ENCODE data around the gene TSPAN32. TPM values are rescaled to one million over a fixed set of nuclear protein-coding genes. Genes with fewer than 3 reads are reported as not detected.

TSPAN32 gene
- total RNA-seq, 1 experiment from 2014 or later = not detected

GRCh38 chr11:2299773-2300172, 2.0 kb upstream of the TSPAN32 start (continued):
- TF ChIP-seq ZBTB33 (IDR thresholded peaks at IDR 0.05; ENCODE audit: extremely low read depth, insufficient replicate concordance, low read length) (no peak), SRF (IDR thresholded peaks at IDR 0.05; ENCODE audit: low read depth) (no peak), JUND (IDR thresholded peaks at IDR 0.05) (no peak), CEBPB (IDR thresholded peaks at IDR 0.05; ENCODE audit: low read depth) (no peak), CBX3 (IDR thresholded peaks at IDR 0.05; ENCODE audit: low read depth) (no peak), EZH2phosphoT487 (IDR thresholded peaks at IDR 0.05; ENCODE audit: borderline replicate concordance) (no peak), SP1 (IDR thresholded peaks at IDR 0.05; ENCODE audit: low read depth) (no peak), SIN3A (IDR thresholded peaks at IDR 0.05; ENCODE audit: low read depth) (no peak), POLR2A (IDR thresholded peaks at IDR 0.05; ENCODE audit: borderline replicate concordance, extremely low read depth, insufficient read depth, insufficient read length) (no peak)
- TF ChIP-seq, protein P1, sequence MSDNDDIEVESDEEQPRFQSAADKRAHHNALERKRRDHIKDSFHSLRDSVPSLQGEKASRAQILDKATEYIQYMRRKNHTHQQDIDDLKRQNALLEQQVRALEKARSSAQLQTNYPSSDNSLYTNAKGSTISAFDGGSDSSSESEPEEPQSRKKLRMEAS (IDR thresholded peaks at IDR 0.05) = no peak

GRCh38 chr11:2300290-2300935, 1.4 kb upstream of the TSPAN32 start:
- DNase-seq (ENCODE audit: low read depth, low spot score) (no peak), ATAC-seq (no peak)
- Histone ChIP-seq H3K36me3 (ENCODE audit: control insufficient read depth in 1 of 2, insufficient read depth in 2 of 2, low read length in 2 of 2) (no peaks in the 10 kb centered on the region), H2AFZ (ENCODE audit: low read depth, low read length, poor library complexity, severe bottlenecking) (no peak overlapping the region), H3K4me1 (ENCODE audit: control insufficient read depth in 1 of 2, insufficient read depth in 2 of 2, low read length in 2 of 2) (no peaks in the 10 kb centered on the region), H3K79me2 (ENCODE audit: insufficient read depth, low read length) (no peaks in the 10 kb centered on the region), H3K9ac (ENCODE audit: low read length) (no peak overlapping the region), H4K20me1 (ENCODE audit: insufficient read depth) (no peaks in the 10 kb centered on the region), H3K9me2 (ENCODE audit: insufficient read depth) (no peaks in the 10 kb centered on the region), H3K9me3 (ENCODE audit: control insufficient read depth in 1 of 2, insufficient read depth in 1 of 2, low read depth in 1 of 2, low read length in 2 of 2) (no peaks in the 10 kb centered on the region), H3K27ac (ENCODE audit: low read depth, low read length) (no peak overlapping the region), H3K27me3 (ENCODE audit: insufficient read depth, low read length) (no peaks in the 10 kb centered on the region), H3K4me2 (ENCODE audit: low read length) (no peak overlapping the region), H3K4me3 (replicated peaks in 1 of 2; ENCODE audit: low read depth in 1 of 2, low read length in 2 of 2) (no peak overlapping the region)
- RAD21 ChIA-PET (ENCODE audit: low non-redundant PET in 1 of 2, low total read pairs in 2 of 2, uncharacterized antibody in 2 of 2, unreplicated experiment in 2 of 2) = no interaction called here
- TF ChIP-seq ZNF274 (IDR thresholded peaks at IDR 0.05; ENCODE audit: low read depth, low read length) (no peak), JUND (IDR thresholded peaks at IDR 0.05) (no peak), ZBTB33 (IDR thresholded peaks at IDR 0.05; ENCODE audit: extremely low read depth, insufficient replicate concordance, low read length) (no peak), ZFX (IDR thresholded peaks at IDR 0.05) (no peak), CEBPB (IDR thresholded peaks at IDR 0.05; ENCODE audit: low read depth) (no peak), SIN3A (IDR thresholded peaks at IDR 0.05; ENCODE audit: low read depth) (no peak), SP1 (IDR thresholded peaks at IDR 0.05; ENCODE audit: low read depth) (no peak), EGR1 (IDR thresholded peaks at IDR 0.05; ENCODE audit: low read depth) (no peak), POLR2A (IDR thresholded peaks at IDR 0.05; ENCODE audit: borderline replicate concordance, extremely low read depth, insufficient read depth, insufficient read length) (no peak), YY1 (IDR thresholded peaks at IDR 0.05; ENCODE audit: extremely low read depth, insufficient replicate concordance, low read depth, low read length) (no peak), ATF3 (IDR thresholded peaks at IDR 0.05) (no peak), ELF1 (IDR thresholded peaks at IDR 0.05; ENCODE audit: borderline replicate concordance, low read depth) (no peak), CTCF (IDR thresholded peaks at IDR 0.05 in 2 of 3, conservative IDR thresholded peaks at IDR 0.05 in 1 of 3; ENCODE audit: borderline replicate concordance in 1 of 3, insufficient read depth in 1 of 3, low read depth in 2 of 3, low read length in 2 of 3) (no peak), POLR2AphosphoS5 (IDR thresholded peaks at IDR 0.05; ENCODE audit: low read depth, low read length) (no peak), TCF7L2 (IDR thresholded peaks at IDR 0.05; ENCODE audit: borderline replicate concordance, extremely low read depth, insufficient read depth, insufficient read length) (no peak)
- POLR2A ChIA-PET = no interaction called here
- CTCF ChIA-PET = interaction anchor here (1.0 to 1.7 kb wide), 2 partner anchors 103 to 119 kb away, joined by 3 to 9 read pairs; no protein-coding TSS in a partner anchor
- intact Hi-C loops (cut with micrococcal nuclease) = no loop called here
- BruUV-seq (replicated peaks) = no TSS peak

Measured in HCT116 (cell line).